ENCODE data around the gene BAD. TPM values are rescaled to one million over a fixed set of nuclear protein-coding genes. Genes with fewer than 3 reads are reported as not detected.
A peak's percentile ranks its signal among the peaks of the same experiment; 100 is the strongest.

The BAD gene
- total RNA-seq, 1 experiment from 2014 or later = 368 TPM

DNA sequence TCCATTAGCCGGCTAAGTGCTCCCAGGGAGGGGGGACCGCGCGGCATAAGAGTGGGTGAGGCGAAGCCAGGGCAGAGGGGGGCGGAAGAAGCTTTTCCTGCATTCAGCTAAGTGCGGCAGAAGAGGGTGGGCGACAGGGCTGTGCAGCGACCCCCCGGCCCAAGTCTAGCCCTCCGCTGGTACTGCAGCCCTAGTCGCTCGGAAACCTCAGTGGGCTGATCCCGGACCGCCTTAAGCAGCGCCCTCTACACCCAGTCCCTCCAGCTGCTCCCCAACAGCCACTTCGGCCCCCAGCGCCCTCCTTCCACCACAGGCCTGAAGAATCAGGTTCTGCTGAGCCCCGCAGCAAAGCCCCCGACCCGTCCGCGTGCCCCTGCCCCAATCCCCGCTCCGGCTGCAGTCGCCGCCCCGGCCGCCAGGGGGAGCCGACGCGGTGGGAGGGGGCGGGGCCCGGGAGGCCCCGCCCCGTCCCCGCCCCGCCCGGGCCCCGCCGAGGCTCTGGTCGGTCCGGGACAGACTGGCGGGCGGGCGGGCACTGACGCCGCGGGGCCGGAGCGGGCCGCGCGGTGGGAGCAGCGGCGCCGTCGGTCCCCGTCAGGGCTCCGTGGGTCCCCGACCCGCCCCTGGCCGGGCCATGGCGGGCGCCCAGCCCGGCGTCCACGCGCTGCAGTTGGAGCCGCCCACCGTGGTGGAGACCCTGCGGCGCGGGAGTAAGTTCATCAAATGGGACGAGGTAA is 33.3 kb downstream of the BAD start, which contains the start of gene PLCB3:
PLCB3 (plus strand) TSS at position 515 of the 737 bp plus-strand sequence; CDS start at position 635, 120 bp downstream.
- Histone ChIP-seq H2AFZ (ENCODE audit: low read length) (peak within 1 kb of the TSS; percentile 93), H3K36me3 (ENCODE audit: low read depth, low read length) (peaks cover 15% of the 10 kb centered on the region), H3F3A (ENCODE audit: low read length, unreplicated experiment) (no peaks in the 10 kb centered on the region), H4K20me1 (ENCODE audit: low read length) (no peaks in the 10 kb centered on the region; the same call in 1 of the 2 replicates), H3K4me3 (ENCODE audit: low read length) (peak within 1 kb of the TSS; percentile 85), H3K27ac (ENCODE audit: low read length) (no peak within 1 kb of the TSS), H3K9me3 (ENCODE audit: low read length) (no peaks in the 10 kb centered on the region), H3K27me3 (ENCODE audit: low read length) (no peaks in the 10 kb centered on the region), H3K9me2 (replicated peaks; ENCODE audit: low read length) (no peaks in the 10 kb centered on the region), H3K4me2 (ENCODE audit: low read length) (peak within 1 kb of the TSS; percentile 98), H3K79me2 (ENCODE audit: low read length) (peaks cover 27% of the 10 kb centered on the region), H3K4me1 (ENCODE audit: insufficient read depth, low read length) (peaks cover 30% of the 10 kb centered on the region), H3K9ac (ENCODE audit: low read length) (peak within 1 kb of the TSS; percentile 79)
- intact Hi-C loops (cut with micrococcal nuclease) = loop anchor here (1.0 kb wide), 1 partner anchor 47 kb away; no protein-coding TSS in a partner anchor
- peak; percentile 49 for ATAC-seq
- TF ChIP-seq EZH2 (IDR thresholded peaks at IDR 0.05; ENCODE audit: low read length, unreplicated experiment) (no peak), EZH2phosphoT487 (IDR thresholded peaks at IDR 0.05; ENCODE audit: borderline replicate concordance, low read length) (no peak)
- TF ChIP-seq, protein P1, sequence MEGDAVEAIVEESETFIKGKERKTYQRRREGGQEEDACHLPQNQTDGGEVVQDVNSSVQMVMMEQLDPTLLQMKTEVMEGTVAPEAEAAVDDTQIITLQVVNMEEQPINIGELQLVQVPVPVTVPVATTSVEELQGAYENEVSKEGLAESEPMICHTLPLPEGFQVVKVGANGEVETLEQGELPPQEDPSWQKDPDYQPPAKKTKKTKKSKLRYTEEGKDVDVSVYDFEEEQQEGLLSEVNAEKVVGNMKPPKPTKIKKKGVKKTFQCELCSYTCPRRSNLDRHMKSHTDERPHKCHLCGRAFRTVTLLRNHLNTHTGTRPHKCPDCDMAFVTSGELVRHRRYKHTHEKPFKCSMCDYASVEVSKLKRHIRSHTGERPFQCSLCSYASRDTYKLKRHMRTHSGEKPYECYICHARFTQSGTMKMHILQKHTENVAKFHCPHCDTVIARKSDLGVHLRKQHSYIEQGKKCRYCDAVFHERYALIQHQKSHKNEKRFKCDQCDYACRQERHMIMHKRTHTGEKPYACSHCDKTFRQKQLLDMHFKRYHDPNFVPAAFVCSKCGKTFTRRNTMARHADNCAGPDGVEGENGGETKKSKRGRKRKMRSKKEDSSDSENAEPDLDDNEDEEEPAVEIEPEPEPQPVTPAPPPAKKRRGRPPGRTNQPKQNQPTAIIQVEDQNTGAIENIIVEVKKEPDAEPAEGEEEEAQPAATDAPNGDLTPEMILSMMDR (conservative IDR thresholded peaks at IDR 0.05; ENCODE audit: low read depth, low read length) = peak; percentile 72
- peak; percentile 74 for DNase-seq
- ChIA-PET POLR2A (ENCODE audit: unreplicated experiment) (interaction anchor here (0.7 kb wide), 1 partner anchor 44 kb away, joined by 4 read pairs; no protein-coding TSS in a partner anchor), CTCF (interaction anchor here (1.2 to 1.3 kb wide), 2 partner anchors 53 to 104 kb away, joined by 3 to 5 read pairs; no protein-coding TSS in a partner anchor)
- no TSS peak for BruUV-seq (replicated peaks)

DNA sequence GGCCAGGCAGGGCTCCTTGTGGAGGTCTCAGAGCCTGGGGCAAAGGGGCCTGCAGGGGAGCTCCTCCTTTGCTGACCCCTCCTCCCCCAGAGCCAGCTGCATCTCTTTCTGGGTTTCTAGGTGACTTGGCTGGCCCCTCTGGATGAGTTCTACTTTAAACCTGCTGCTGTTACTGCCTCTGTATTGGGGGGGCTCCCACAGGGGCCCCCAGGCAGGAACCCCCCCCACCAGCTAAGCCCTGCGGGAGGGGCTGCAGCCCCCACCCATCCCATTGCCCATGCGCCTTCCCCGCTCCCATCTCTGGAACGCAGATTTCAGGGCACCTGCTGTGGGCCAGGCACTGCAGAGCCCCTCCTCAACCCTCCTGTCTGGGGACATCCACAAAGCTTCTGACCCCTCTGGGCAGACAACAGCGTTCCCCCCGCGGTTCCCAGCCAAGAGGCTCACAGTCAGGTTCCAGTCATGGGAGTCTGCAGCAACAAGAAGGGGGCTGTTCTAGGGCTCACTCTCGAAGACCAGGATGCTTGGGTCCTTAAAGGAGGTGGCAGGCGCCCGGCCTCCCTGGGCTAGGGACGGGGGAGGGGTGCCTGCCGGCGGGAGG is 34.0 kb downstream of the BAD start:
- POLR2A ChIA-PET (ENCODE audit: unreplicated experiment) = interaction anchor here (0.5 kb wide), 1 partner anchor 10 kb away, joined by 3 read pairs; no protein-coding TSS in a partner anchor
- Histone ChIP-seq H3K27me3 (ENCODE audit: low read length) (no peaks in the 10 kb centered on the region), H3K9ac (ENCODE audit: low read length) (peak overlapping the region; percentile 38; the same call in 1 of the 2 replicates), H4K20me1 (ENCODE audit: low read length) (peaks cover under 1% of the 10 kb centered on the region; the same call in 1 of the 2 replicates), H3K4me1 (ENCODE audit: insufficient read depth, low read length) (peaks cover 29% of the 10 kb centered on the region), H3K4me3 (ENCODE audit: low read length) (peak overlapping the region; percentile 71), H3K36me3 (ENCODE audit: low read depth, low read length) (peaks cover 10% of the 10 kb centered on the region), H3K9me2 (replicated peaks; ENCODE audit: low read length) (no peaks in the 10 kb centered on the region), H3K27ac (ENCODE audit: low read length) (no peak overlapping the region), H3K4me2 (ENCODE audit: low read length) (peak overlapping the region; percentile 98), H3F3A (ENCODE audit: low read length, unreplicated experiment) (no peaks in the 10 kb centered on the region), H3K79me2 (ENCODE audit: low read length) (peaks cover 33% of the 10 kb centered on the region), H2AFZ (ENCODE audit: low read length) (peak overlapping the region; percentile 93), H3K9me3 (ENCODE audit: low read length) (no peaks in the 10 kb centered on the region)
- ATAC-seq (peak; percentile 2), DNase-seq (no peak)
- BruUV-seq (replicated peaks) = no TSS peak
- intact Hi-C loops (cut with micrococcal nuclease) = loop anchor here (1.0 kb wide), 1 partner anchor 46 kb away; no protein-coding TSS in a partner anchor
- CTCF ChIA-PET = no interaction called here
- TF ChIP-seq EZH2 (IDR thresholded peaks at IDR 0.05; ENCODE audit: low read length, unreplicated experiment) (no peak), EZH2phosphoT487 (IDR thresholded peaks at IDR 0.05; ENCODE audit: borderline replicate concordance, low read length) (no peak)
- TF ChIP-seq, protein P1 (conservative IDR thresholded peaks at IDR 0.05; ENCODE audit: low read depth, low read length) = no peak

Measured in PC-3 (cell line).